Glutamatergic neuron (in vitro differentiated cells): ENCODE measurements around the gene RDH12. TPM values are rescaled to one million over a fixed set of nuclear protein-coding genes. Genes with fewer than 3 reads are reported as not detected.

Source experiments
- DNase-seq: peaks from one replicate; pipeline ENCODE4 v3.0.0; 2022
- H3K27ac Mint-ChIP-seq: one replicate; pipeline ENCODE4 v1.8.0; 2020; ENCODE audit warnings: mild to moderate bottlenecking, mixed read lengths, inconsistent platforms; ENCODE audit not compliant: unreplicated experiment
- H3K27me3 Mint-ChIP-seq: one replicate; pipeline ENCODE4 v1.8.0; 2020; ENCODE audit warnings: mild to moderate bottlenecking, moderate library complexity, mixed read lengths, inconsistent platforms; ENCODE audit not compliant: unreplicated experiment
- H3K36me3 Mint-ChIP-seq: one replicate; pipeline ENCODE4 v1.8.0; 2020; ENCODE audit warnings: mild to moderate bottlenecking, mixed read lengths, inconsistent platforms; ENCODE audit not compliant: unreplicated experiment
- H3K4me1 Mint-ChIP-seq: one replicate; pipeline ENCODE4 v1.8.0; 2020; ENCODE audit warnings: mild to moderate bottlenecking, low read depth, mixed read lengths, inconsistent platforms; ENCODE audit not compliant: unreplicated experiment
- H3K4me3 Mint-ChIP-seq: one replicate; pipeline ENCODE4 v1.8.0; 2020; ENCODE audit warnings: mild to moderate bottlenecking, mixed read lengths, inconsistent platforms; ENCODE audit not compliant: unreplicated experiment
- H3K9me3 Mint-ChIP-seq: one replicate; pipeline ENCODE4 v1.8.0; 2020; ENCODE audit warnings: mild to moderate bottlenecking, moderate library complexity, mixed read lengths, inconsistent platforms; ENCODE audit not compliant: unreplicated experiment
- CTCF ChIP-seq: fragments of 200-600 bp; sonication (generic); IDR thresholded peaks from one replicate; pipeline ENCODE4 v1.5.0; 2021; ENCODE audit not compliant: partially characterized antibody, unreplicated experiment
- total RNA-seq: library from RNA; stranded (reverse); fragmentation: NEBNext Ultra II Directional; extraction: Animal tissue kit (Norgen Biotek cat#: 25700); gene quantifications from one replicate; pipeline ENCODE4 v1.2.1, GENCODE V29; 2021; ENCODE audit not compliant: unreplicated experiment

RDH12 gene
- total RNA-seq, 1 donor from 2014 or later = 0.22 TPM

GRCh38 chr14:67690011-67690410 lies 11.7 kb upstream of the RDH12 start:
- TF ChIP-seq CTCF = no peak
- no peaks in the 10 kb centered on the region for H3K36me3 Mint-ChIP-seq
- H3K4me3 Mint-ChIP-seq = no peak overlapping the region

GRCh38 chr14:67694791-67695393 lies 6.8 kb upstream of the RDH12 start:
- H3K4me3 Mint-ChIP-seq = peak overlapping the region; percentile 96
- H3K36me3 Mint-ChIP-seq = no peaks in the 10 kb centered on the region
- TF ChIP-seq CTCF = no peak
- peaks cover 8% of the 10 kb centered on the region for H3K9me3 Mint-ChIP-seq
- no peaks in the 10 kb centered on the region for H3K27me3 Mint-ChIP-seq
- peak; percentile 65 for DNase-seq
- H3K4me1 Mint-ChIP-seq = peaks cover 9% of the 10 kb centered on the region
- H3K27ac Mint-ChIP-seq = peak overlapping the region; percentile 96

More at GRCh38 chr14:67690011-67690410, 11.7 kb upstream of the RDH12 start:
- Mint-ChIP-seq H3K4me1 (peaks cover 9% of the 10 kb centered on the region), H3K27me3 (no peaks in the 10 kb centered on the region), H3K27ac (no peak overlapping the region), H3K9me3 (peaks cover 5% of the 10 kb centered on the region)
- DNase-seq = no peak

GRCh38 chr14:67695394-67695949 lies 6.2 kb upstream of the RDH12 start, which contains the start of gene RDH11:
TSS of gene RDH11 (minus strand) at chr14:67695764. CDS start at chr14:67695703, 61 bp downstream.
- Mint-ChIP-seq H3K4me3 (peak within 1 kb of the TSS; percentile 96), H3K4me1 (peaks cover 9% of the 10 kb centered on the region)

GRCh38 chr14:67697006-67697405 lies 4.7 kb upstream of the RDH12 start:
- Mint-ChIP-seq H3K4me3 (no peak overlapping the region), H3K4me1 (peaks cover 9% of the 10 kb centered on the region), H3K27ac (no peak overlapping the region), H3K27me3 (no peaks in the 10 kb centered on the region), H3K9me3 (peaks cover 8% of the 10 kb centered on the region), H3K36me3 (no peaks in the 10 kb centered on the region)
- no peak for DNase-seq
- no peak for TF ChIP-seq CTCF

More at GRCh38 chr14:67695394-67695949, 6.2 kb upstream of the RDH12 start, which contains the start of gene RDH11:
- no peaks in the 10 kb centered on the region for H3K36me3 Mint-ChIP-seq
- peak; percentile 85 for DNase-seq
- H3K27ac Mint-ChIP-seq = peak within 1 kb of the TSS; percentile 96
- TF ChIP-seq CTCF = no peak
- H3K27me3 Mint-ChIP-seq = no peaks in the 10 kb centered on the region
- H3K9me3 Mint-ChIP-seq = peaks cover 8% of the 10 kb centered on the region

- H3K9me3 Mint-ChIP-seq = peaks cover 8% of the 10 kb centered on the region
- H3K4me3 Mint-ChIP-seq = no peak overlapping the region
- no peaks in the 10 kb centered on the region for H3K27me3 Mint-ChIP-seq
- TF ChIP-seq CTCF = no peak
- H3K4me1 Mint-ChIP-seq = peaks cover 2% of the 10 kb centered on the region
- H3K27ac Mint-ChIP-seq = no peak overlapping the region
- no peaks in the 10 kb centered on the region for H3K36me3 Mint-ChIP-seq
- DNase-seq = no peak
These were observed 3.5 kb upstream of the RDH12 start for GRCh38 chr14:67698179-67698578.
